ENCODE measurements around the gene MACROD2.
A peak's percentile ranks its signal among the peaks of the same experiment; 100 is the strongest.

Gene MACROD2

GRCh38 chr20:14609328-14610221 lies 614.3 kb downstream of the MACROD2 start:
- DNase-seq: no peak

GRCh38 chr20:14611479-14611878 lies 616.2 kb downstream of the MACROD2 start:
- no peak for DNase-seq

- DNase-seq: no peak
Measured at GRCh38 chr20:14612391-14612790, 617.1 kb downstream of the MACROD2 start.

- no peak for DNase-seq
Measured at GRCh38 chr20:14616003-14616402, 620.7 kb downstream of the MACROD2 start.

- DNase-seq: no peak
Measured at GRCh38 chr20:14617123-14617522, 621.8 kb downstream of the MACROD2 start.

- no peak for DNase-seq
Measured at GRCh38 chr20:14619411-14619810, 624.1 kb downstream of the MACROD2 start.

GRCh38 chr20:14622796-14623195 lies 627.5 kb downstream of the MACROD2 start:
- peak in 1 of 2 experiments; percentile 30 for DNase-seq

- no peak for DNase-seq
Measured at GRCh38 chr20:14631011-14631410, 635.7 kb downstream of the MACROD2 start.

GRCh38 chr20:14632906-14633305 lies 637.6 kb downstream of the MACROD2 start:
- DNase-seq: no peak

- no peak for DNase-seq
Measured at GRCh38 chr20:14633507-14633906, 638.2 kb downstream of the MACROD2 start.

- no peak for DNase-seq
Measured at GRCh38 chr20:14634665-14635064, 639.3 kb downstream of the MACROD2 start.

GRCh38 chr20:14637441-14637840 lies 642.1 kb downstream of the MACROD2 start:
- no peak for DNase-seq

- no peak for DNase-seq
Measured at GRCh38 chr20:14643146-14643545, 647.8 kb downstream of the MACROD2 start.

- no peak for DNase-seq
Measured at GRCh38 chr20:14643556-14643955, 648.2 kb downstream of the MACROD2 start.

- no peak for DNase-seq
Measured at GRCh38 chr20:14644306-14645097, 649.2 kb downstream of the MACROD2 start.

GRCh38 chr20:14647016-14647415 lies 651.7 kb downstream of the MACROD2 start:
- DNase-seq: no peak

- no peak for DNase-seq
Measured at GRCh38 chr20:14649662-14650061, 654.3 kb downstream of the MACROD2 start.

GRCh38 chr20:14657266-14658005 lies 662.1 kb downstream of the MACROD2 start:
- no peak for DNase-seq

- peak in 1 of 2 experiments; percentile 47 for DNase-seq
Measured at GRCh38 chr20:14664101-14664500, 668.8 kb downstream of the MACROD2 start.

GRCh38 chr20:14666696-14667095 lies 671.4 kb downstream of the MACROD2 start:
- DNase-seq: no peak

- no peak for DNase-seq
Measured at GRCh38 chr20:14667226-14667625, 671.9 kb downstream of the MACROD2 start.

- DNase-seq: peak in 1 of 2 experiments; percentile 11
Measured at GRCh38 chr20:14672066-14672465, 676.8 kb downstream of the MACROD2 start.

- no peak for DNase-seq
Measured at GRCh38 chr20:14673164-14673563, 677.8 kb downstream of the MACROD2 start.
